GM21723 (cell line): Measurements from ENCODE around the gene SLC9B1.

Experiments used
- ATAC-seq: cut with Tn5 transposase; IDR thresholded peaks from one replicate; pipeline ENCODE4 v1.9.1; 2021; ENCODE audit warnings: mild to moderate bottlenecking, moderate library complexity; ENCODE audit not compliant: unreplicated experiment

Gene SLC9B1, protein sequence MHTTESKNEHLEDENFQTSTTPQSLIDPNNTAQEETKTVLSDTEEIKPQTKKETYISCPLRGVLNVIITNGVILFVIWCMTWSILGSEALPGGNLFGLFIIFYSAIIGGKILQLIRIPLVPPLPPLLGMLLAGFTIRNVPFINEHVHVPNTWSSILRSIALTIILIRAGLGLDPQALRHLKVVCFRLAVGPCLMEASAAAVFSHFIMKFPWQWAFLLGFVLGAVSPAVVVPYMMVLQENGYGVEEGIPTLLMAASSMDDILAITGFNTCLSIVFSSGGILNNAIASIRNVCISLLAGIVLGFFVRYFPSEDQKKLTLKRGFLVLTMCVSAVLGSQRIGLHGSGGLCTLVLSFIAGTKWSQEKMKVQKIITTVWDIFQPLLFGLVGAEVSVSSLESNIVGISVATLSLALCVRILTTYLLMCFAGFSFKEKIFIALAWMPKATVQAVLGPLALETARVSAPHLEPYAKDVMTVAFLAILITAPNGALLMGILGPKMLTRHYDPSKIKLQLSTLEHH

DNA sequence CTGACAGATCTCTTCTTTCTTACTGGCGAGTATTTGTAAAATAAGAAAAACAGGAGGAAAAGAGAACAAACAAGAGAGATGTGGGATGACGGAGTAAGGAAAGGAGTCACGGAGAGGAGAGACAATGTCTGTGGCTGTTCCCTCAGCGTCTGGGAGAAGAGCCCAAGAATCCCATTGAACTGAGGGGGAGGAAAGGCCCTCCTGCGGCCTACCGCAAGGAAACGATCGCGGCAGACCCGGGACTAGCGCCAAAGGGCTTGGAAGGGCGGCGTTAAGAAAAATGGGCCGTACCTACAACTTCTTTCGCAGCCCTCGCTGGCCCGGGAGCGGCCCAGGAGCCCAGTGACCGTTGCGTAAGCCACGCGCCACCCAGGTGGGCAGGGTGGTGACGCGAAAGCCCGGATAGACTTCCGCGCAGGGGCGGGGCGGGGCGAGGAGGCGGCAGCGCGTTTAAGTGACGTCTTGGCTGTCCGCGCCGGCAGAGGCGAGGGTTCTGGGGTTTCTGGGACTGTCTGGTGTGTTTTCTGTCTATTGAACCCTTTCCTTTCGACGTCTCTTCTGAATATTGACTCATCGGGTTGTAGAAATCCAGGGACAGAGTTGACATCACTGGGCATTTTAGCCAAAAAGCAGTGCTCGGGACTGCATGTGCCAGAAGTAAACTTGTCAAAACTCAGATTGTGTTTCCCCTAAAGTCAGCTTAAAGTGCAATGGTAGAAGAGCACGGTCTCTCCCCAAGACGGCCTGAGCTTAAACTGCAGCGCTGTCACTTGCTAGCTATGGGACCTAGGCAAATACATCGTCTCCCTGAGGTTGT is at the start of gene SLC9B1:
SLC9B1 (minus strand) TSS at position 398 of the 817 bp plus-strand sequence. CDS start 27,994 bp downstream, outside the sequence.
- peak; percentile 98 for ATAC-seq

DNA sequence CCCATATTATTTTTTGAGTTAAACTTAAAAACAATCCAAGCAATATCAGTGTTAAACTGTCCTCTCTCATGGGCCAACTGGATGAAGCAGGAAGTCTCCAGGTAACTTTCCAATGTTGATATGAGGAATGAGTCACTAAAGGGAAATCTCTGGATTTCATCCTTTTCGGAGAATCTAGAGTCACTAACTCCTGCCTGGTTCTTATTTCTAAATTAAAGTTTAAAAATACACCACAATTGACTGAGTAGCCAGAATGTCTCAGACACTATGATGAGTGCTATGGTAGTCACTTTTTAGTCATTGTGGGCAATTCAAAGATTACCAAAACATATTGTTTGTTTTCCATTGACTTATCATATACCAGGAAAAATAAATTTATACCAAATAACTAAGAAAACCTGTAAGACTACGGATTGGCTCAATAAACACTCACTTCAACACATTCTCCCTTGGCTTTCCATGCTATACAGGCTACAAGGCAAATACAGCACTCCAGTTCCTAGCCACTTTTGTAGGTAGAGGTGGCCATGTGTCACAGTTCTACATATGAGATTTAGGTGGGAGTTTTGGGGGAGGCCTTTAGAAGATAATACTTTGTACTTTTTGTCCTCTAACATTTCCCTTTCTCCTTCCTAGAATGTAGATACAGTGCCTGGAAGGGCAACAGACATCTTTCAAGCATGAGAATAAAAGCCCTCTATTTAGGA is 48.5 kb upstream of the SLC9B1 start:
- no peak for ATAC-seq

DNA sequence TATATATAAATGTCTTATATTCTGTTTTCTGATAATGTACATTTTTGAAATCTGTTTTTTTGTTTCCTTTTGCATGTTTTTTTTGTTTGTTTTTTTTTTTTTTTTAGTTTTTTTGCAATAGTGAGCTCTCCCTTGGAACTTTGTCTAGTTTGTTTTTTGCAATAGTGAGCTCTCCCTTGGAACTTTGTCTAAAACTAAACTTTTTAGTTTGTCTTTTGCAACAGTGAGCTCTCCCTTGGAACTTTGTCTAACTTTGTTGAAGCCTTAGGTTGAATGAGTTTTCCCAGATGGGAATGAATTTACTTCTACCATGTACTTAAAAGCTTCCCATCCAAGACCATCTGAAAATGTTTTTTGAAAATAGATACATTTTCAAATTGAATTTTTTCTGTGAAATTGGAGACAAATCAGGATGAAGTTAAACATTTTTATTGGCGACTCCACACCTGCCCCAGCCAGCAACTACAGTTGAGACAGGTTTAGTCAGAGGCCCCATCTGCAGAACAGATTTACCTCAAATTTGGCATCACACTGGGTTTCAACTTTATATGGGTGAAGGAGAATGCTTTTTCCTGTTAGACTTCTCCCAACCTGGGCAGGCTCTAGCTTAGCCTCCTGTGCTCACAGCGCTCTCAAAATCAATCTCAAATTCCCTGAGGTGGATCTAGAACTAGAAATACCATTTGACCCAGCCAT is 41.1 kb upstream of the SLC9B1 start:
- no peak for ATAC-seq

- ATAC-seq = no peak
These were observed 34.5 kb upstream of the SLC9B1 start for GRCh38 chr4:103054030-103054429.

- ATAC-seq = no peak
These were observed 33.3 kb upstream of the SLC9B1 start for GRCh38 chr4:103052779-103053178.

- no peak for ATAC-seq
These were observed 32.6 kb upstream of the SLC9B1 start for GRCh38 chr4:103052145-103052544.

GRCh38 chr4:103050736-103051436 is 31.4 kb upstream of the SLC9B1 start:
- ATAC-seq = no peak

DNA sequence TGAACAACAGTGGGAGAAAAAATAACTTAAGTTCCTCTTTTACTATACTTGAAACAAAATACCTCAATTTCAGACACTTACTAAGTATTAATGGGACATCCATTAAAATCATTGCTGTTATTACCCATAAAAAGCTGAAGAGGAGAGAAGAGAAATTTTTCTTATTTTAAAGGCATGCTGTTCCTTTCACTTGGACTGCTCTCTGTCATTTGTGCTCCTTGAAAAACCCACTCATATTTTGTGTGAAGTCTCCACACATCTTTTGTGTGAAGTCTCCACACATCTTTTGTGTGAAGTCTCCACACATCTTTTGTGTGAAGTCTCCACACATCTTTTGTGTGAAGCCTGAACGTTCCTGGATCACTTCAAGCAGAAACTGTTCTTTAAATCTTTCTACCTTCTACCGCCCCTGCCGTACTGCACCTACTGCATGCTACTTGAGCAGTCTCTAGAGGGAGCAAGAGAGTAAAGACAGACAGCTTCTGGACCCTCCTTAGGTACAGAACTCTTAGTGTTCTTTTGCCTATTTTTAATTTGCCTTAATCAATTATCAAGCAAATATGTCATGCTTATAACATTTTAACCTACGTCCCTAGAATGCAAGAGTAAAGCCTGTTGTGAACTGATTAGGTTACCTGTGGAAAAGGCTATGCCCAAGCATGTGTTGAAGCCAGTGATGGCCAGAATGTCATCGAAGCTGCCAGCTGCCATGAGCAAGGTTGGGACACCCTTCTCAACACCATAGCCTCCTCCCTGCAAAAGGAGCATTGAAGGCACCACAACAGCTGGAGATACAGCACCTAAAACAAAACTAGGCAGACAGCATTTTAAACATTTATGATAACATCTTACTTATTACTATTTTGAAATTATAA is 27.1 kb upstream of the SLC9B1 start:
- ATAC-seq = peak; percentile 93

DNA sequence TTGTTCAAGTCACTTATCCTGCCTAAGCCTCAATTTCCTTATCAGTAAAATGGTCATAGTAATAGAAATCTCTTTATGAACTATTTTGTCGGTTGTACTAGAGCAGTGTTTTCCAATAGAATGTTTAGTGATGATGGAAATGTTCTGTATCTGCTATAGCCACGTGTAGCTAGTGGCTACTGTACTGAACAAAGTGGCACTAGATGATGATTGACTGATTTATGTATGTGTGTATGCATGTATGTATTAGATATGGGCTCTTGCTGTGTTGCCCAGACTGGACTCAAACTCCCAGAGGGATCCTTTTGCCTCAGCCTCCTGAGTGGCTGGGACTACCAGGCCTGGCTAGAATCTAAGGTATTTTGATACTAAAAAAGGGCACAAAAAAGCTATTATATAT is 24.7 kb upstream of the SLC9B1 start:
- ATAC-seq = no peak

GRCh38 chr4:103036169-103036568 is 16.7 kb upstream of the SLC9B1 start:
- ATAC-seq = no peak

GRCh38 chr4:103032574-103032973 is 13.1 kb upstream of the SLC9B1 start:
- peak; percentile 85 for ATAC-seq

DNA sequence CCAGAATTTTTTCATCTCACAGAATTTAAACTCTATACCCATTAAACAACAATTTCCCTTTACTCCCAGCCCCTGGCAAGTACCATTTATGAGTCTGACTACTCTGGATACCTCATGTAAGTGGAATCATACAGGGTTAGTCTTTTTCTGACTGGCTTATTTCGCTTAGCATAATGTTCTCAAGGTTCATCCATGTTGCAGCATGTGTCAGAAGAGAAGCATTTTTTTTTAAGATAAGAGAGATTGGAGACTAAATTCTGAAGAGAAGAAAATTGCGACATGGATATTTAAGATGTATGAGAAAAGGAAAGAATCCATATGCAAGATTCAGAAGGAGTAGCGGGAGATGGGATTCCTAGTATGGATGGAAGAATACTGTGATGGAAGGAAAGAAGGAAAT is 11.3 kb upstream of the SLC9B1 start:
- no peak for ATAC-seq

DNA sequence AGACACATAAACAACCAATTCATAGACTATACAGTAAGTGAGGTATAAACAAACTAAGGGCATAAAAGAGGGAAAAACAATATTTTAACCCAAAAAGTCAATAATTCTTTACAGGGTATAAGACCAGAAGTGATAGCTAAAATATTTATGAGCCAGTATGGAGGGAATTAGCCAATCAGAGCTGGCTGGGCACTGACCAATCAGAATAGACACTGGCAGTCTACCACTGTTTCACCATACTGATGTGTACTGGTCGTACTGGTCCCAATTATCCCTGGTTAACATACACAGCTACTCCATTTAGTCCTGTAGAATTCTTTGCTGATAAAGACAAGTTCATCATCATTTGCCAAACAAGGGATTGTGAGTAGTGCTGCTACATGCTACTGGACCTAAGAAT is 9.8 kb upstream of the SLC9B1 start:
- ATAC-seq = no peak

DNA sequence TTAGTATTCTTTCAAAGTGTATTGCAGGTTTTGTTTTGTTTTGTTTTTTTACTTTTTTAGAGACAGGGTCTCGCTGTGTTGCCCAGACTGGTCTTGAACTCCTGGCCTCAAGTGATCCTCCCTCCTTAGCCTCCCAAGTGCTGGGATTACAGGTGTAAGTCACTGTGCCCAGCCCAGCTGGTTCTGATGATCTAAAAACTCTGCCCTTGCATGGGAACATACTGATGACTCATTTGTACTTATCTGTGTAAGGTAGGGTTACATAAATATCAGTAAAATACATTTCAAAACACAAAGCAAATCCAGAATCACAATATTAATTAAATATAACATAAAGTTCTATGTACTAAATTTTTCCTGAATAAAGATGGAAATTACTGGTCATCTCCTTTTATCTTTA is 7.4 kb upstream of the SLC9B1 start:
- no peak for ATAC-seq

DNA sequence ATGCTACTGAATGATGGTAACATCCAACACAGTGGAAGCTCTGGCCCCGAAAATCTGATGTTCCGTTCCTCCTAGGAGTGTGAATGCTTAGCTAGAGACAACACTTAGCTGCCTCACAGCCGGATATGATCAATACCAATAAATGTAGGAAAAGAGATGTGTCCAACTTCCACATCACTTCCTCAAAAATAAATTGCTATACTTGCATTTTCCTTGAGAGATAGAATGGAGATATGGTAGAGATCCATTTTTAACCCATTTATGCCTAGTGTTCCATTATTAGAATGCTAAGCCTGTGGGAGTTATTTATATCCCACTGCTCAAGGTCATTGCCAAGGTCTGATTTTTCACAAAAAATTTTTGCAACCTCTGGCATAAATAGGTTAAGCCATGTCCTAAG is 5.5 kb upstream of the SLC9B1 start:
- no peak for ATAC-seq

DNA sequence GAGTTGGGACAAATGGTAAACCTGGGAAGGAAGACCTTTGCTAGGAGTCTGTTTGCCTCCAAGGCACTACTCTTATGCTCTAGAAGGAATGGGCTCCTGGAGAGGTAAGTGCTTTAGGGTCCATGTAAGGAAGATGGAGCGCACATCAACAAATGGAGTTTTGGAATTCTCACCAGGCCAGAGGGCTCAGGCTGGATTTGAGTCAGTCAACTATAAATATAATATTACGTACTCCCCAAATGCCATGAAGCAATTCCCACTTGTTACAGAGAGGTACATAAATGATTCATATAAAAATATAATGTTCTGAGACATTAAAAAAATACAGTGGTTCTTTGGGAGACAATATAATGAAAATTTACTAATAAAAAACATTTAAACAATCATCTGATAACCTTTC is 1.6 kb upstream of the SLC9B1 start:
- no peak for ATAC-seq

- ATAC-seq = peak; percentile 1
These were observed 856 bp downstream of the SLC9B1 start for GRCh38 chr4:103018391-103019307.

- ATAC-seq = no peak
These were observed 7.0 kb downstream of the SLC9B1 start for GRCh38 chr4:103012551-103012950.
